ENCODE measurements around the gene CHP1.
"Not testable (repeated sequence)": the region's sequence is repeated elsewhere in the genome, so short reads cannot be mapped to it uniquely, and the experiment has no call there.

Gene CHP1

GRCh38 chr15:41256103-41256502 is 25.0 kb downstream of the CHP1 start:
- DNase-seq (ENCODE audit: low read depth, low spot score) = no peak

GRCh38 chr15:41256577-41257038 is 25.5 kb downstream of the CHP1 start:
- DNase-seq (ENCODE audit: low read depth, low spot score) = no peak

- DNase-seq (ENCODE audit: low read depth, low spot score) = no peak
Observed at GRCh38 chr15:41258750-41259471, 27.8 kb downstream of the CHP1 start.

GRCh38 chr15:41259546-41260189 is 28.6 kb downstream of the CHP1 start:
- no peak for DNase-seq (ENCODE audit: low read depth, low spot score)

GRCh38 chr15:41260924-41261323 is 29.9 kb downstream of the CHP1 start:
- not testable (repeated sequence) for DNase-seq (ENCODE audit: low read depth, low spot score)

GRCh38 chr15:41262571-41262970 is 31.5 kb downstream of the CHP1 start:
- DNase-seq (ENCODE audit: low read depth, low spot score) = no peak

- DNase-seq (ENCODE audit: low read depth, low spot score) = no peak
Observed at GRCh38 chr15:41263891-41264351, 32.9 kb downstream of the CHP1 start.

GRCh38 chr15:41269887-41270286 is 38.8 kb downstream of the CHP1 start:
- no peak for DNase-seq (ENCODE audit: low read depth, low spot score)

GRCh38 chr15:41276831-41277230 is 45.8 kb downstream of the CHP1 start:
- DNase-seq (ENCODE audit: low read depth, low spot score) = no peak

GRCh38 chr15:41278319-41278718 is 47.3 kb downstream of the CHP1 start:
- no peak for DNase-seq (ENCODE audit: low read depth, low spot score)

GRCh38 chr15:41279535-41280283 is 48.6 kb downstream of the CHP1 start:
- no peak for DNase-seq (ENCODE audit: low read depth, low spot score)

- no peak for DNase-seq (ENCODE audit: low read depth, low spot score)
Observed at GRCh38 chr15:41281236-41281635, 50.2 kb downstream of the CHP1 start.

- not testable (repeated sequence) for DNase-seq (ENCODE audit: low read depth, low spot score)
Observed at GRCh38 chr15:41282436-41282835, 51.4 kb downstream of the CHP1 start.

- DNase-seq (ENCODE audit: low read depth, low spot score) = not testable (repeated sequence)
Observed at GRCh38 chr15:41282980-41283652, 52.0 kb downstream of the CHP1 start.

- peak; percentile 94 for DNase-seq (ENCODE audit: low read depth, low spot score)
Observed at GRCh38 chr15:41283653-41284426, 52.8 kb downstream of the CHP1 start.

GRCh38 chr15:41284427-41285177 is 53.5 kb downstream of the CHP1 start:
- DNase-seq (ENCODE audit: low read depth, low spot score) = no peak

GRCh38 chr15:41285285-41285684 is 54.2 kb downstream of the CHP1 start:
- no peak for DNase-seq (ENCODE audit: low read depth, low spot score)

GRCh38 chr15:41286665-41287333 is 55.7 kb downstream of the CHP1 start:
- no peak for DNase-seq (ENCODE audit: low read depth, low spot score)

- no peak for DNase-seq (ENCODE audit: low read depth, low spot score)
Observed at GRCh38 chr15:41288464-41288863, 57.4 kb downstream of the CHP1 start.

- no peak for DNase-seq (ENCODE audit: low read depth, low spot score)
Observed at GRCh38 chr15:41289953-41290352, 58.9 kb downstream of the CHP1 start.

Data from iPS DF 19.7 (cell line).